ENCODE data around the gene NDRG3.
"Not testable (repeated sequence)": the region's sequence is repeated elsewhere in the genome, so short reads cannot be mapped to it uniquely, and the experiment has no call there.

The NDRG3 gene

DNA sequence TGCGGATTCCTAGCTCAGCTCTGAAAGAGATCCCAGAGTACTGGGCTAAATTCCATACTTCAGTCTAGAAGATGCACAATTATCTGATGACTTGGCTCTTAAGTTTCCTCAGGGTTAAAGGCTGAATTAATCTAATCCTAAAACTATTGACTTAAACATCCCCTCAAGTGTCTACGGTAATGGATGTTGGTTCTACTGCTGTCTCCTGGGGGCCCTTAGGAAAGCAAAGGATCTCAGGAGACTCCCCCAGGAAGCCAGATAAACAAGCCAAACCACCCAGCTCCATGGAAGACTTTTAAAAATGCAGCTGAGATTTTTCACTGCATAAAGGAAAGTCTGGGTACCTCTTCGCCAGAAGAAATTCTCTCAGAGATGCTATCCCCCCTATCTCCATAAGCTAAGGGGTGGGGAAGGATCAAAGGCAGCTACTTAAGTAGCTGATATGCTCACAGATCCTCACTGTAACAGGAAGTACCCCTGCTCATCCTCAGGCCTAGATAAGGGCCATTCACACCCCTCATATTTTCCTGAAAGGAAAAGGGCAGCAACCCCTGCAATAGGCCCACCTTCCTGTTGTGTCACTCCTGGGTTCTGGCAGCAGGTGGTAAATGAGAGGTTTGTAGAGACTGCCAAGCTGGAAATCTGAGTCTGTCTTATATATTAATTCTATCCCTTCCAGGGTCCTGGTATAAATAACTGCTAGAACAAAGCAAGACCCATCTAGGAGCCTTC, 9.3 kb downstream of the NDRG3 start:
- no peak overlapping the region for H3K27ac ChIP-seq (ENCODE audit: low read length)

DNA sequence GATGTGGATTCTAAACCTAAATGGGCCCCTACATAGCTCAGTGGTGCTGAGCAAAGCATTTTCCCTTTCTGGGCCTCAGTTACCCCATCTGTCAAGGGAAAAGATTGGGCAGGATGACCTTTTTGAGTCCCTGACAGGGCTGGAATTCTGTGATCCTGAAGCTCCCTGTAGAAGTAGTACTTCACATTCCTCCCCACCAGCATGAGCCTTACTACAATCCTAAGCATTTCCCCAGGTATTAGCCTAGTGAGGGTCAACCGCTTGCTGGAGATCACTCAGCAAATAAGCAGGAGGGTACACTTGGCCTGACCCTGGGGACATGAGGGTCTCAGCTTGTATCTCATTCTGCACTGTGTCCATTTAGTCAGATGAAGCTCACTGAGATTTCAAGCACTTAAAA, 13.4 kb downstream of the NDRG3 start:
- Histone ChIP-seq H3K27ac (ENCODE audit: low read length) (no peak overlapping the region), H3K9me3 (ENCODE audit: control insufficient read depth in 1 of 2, low read length in 2 of 2) (no peaks in the 10 kb centered on the region)

More for the DNA sequence above, 9.3 kb downstream of the NDRG3 start:
- Histone ChIP-seq H3K27me3 (ENCODE audit: low read depth, low read length) (no peaks in the 10 kb centered on the region), H3K9me3 (ENCODE audit: control insufficient read depth in 1 of 2, low read length in 2 of 2) (no peaks in the 10 kb centered on the region), H3K36me3 (ENCODE audit: control insufficient read depth in 1 of 2, insufficient read depth in 2 of 2, low read length in 2 of 2) (no peaks in the 10 kb centered on the region), H3K4me3 (ENCODE audit: low read depth in 1 of 2, low read length in 2 of 2) (no peak overlapping the region), H3K4me1 (ENCODE audit: control insufficient read depth in 1 of 2, insufficient read depth in 2 of 2, low read length in 2 of 2) (peaks cover 0 to 7% of the 10 kb centered on the region in 2 donors)

GRCh38 chr20:36728986-36729385, 16.9 kb downstream of the NDRG3 start:
- Histone ChIP-seq H3K36me3 (ENCODE audit: control insufficient read depth in 1 of 2, insufficient read depth in 2 of 2, low read length in 2 of 2) (no peaks in the 10 kb centered on the region), H3K4me3 (ENCODE audit: low read depth in 1 of 2, low read length in 2 of 2) (no peak overlapping the region), H3K4me1 (ENCODE audit: control insufficient read depth in 1 of 2, insufficient read depth in 2 of 2, low read length in 2 of 2) (no peaks in the 10 kb centered on the region), H3K9me3 (ENCODE audit: control insufficient read depth in 1 of 2, low read length in 2 of 2) (no peaks in the 10 kb centered on the region), H3K27me3 (ENCODE audit: low read depth, low read length) (no peaks in the 10 kb centered on the region), H3K27ac (ENCODE audit: low read length) (no peak overlapping the region)

More for the DNA sequence above, 13.4 kb downstream of the NDRG3 start:
- Histone ChIP-seq H3K27me3 (ENCODE audit: low read depth, low read length) (no peaks in the 10 kb centered on the region), H3K36me3 (ENCODE audit: control insufficient read depth in 1 of 2, insufficient read depth in 2 of 2, low read length in 2 of 2) (no peaks in the 10 kb centered on the region), H3K4me1 (ENCODE audit: control insufficient read depth in 1 of 2, insufficient read depth in 2 of 2, low read length in 2 of 2) (peaks cover 0 to 7% of the 10 kb centered on the region in 2 donors), H3K4me3 (ENCODE audit: low read depth in 1 of 2, low read length in 2 of 2) (no peak overlapping the region)

GRCh38 chr20:36726168-36726567, 19.7 kb downstream of the NDRG3 start:
- no peaks in the 10 kb centered on the region for H3K27me3 ChIP-seq (ENCODE audit: low read depth, low read length)
- H3K4me1 ChIP-seq (ENCODE audit: control insufficient read depth in 1 of 2, insufficient read depth in 2 of 2, low read length in 2 of 2), result no peaks in the 10 kb centered on the region
- H3K9me3 ChIP-seq (ENCODE audit: control insufficient read depth in 1 of 2, low read length in 2 of 2), result no peaks in the 10 kb centered on the region
- H3K27ac ChIP-seq (ENCODE audit: low read length), result no peak overlapping the region
- H3K4me3 ChIP-seq (ENCODE audit: low read depth in 1 of 2, low read length in 2 of 2), result no peak overlapping the region
- H3K36me3 ChIP-seq (ENCODE audit: control insufficient read depth in 1 of 2, insufficient read depth in 2 of 2, low read length in 2 of 2), result no peaks in the 10 kb centered on the region

DNA sequence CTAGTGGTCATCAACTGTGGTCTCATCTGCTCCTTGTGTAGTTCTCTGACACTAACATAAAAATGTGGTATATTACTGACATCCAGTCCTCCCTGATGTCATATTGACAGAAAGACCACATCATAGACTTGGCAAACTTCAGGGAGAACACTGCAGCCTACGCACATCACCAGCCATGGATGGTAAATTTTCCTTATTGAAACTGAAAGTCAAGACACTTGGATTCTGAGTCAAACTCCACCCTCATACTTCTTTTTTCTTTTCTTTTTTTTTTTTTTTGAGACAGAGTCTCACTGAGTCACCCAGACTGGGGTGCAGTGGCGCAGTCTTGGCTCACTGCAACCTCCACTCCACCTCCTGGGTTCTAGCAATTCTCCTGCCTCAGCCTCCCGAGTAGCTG, 25.4 kb downstream of the NDRG3 start:
- Histone ChIP-seq H3K27ac (ENCODE audit: low read length) (no peak overlapping the region), H3K4me1 (ENCODE audit: control insufficient read depth in 1 of 2, insufficient read depth in 2 of 2, low read length in 2 of 2) (no peaks in the 10 kb centered on the region), H3K27me3 (ENCODE audit: low read depth, low read length) (no peaks in the 10 kb centered on the region), H3K9me3 (ENCODE audit: control insufficient read depth in 1 of 2, low read length in 2 of 2) (no peaks in the 10 kb centered on the region), H3K36me3 (ENCODE audit: control insufficient read depth in 1 of 2, insufficient read depth in 2 of 2, low read length in 2 of 2) (peaks cover 0 to 10% of the 10 kb centered on the region in 2 donors), H3K4me3 (ENCODE audit: low read depth in 1 of 2, low read length in 2 of 2) (no peak overlapping the region)

- no peaks in the 10 kb centered on the region for H3K27me3 ChIP-seq (ENCODE audit: low read depth, low read length)
- H3K36me3 ChIP-seq (ENCODE audit: control insufficient read depth in 1 of 2, insufficient read depth in 2 of 2, low read length in 2 of 2), result peaks cover 0 to 10% of the 10 kb centered on the region in 2 donors
- H3K27ac ChIP-seq (ENCODE audit: low read length), result no peak overlapping the region
These were observed 28.2 kb downstream of the NDRG3 start for GRCh38 chr20:36717657-36718056.

DNA sequence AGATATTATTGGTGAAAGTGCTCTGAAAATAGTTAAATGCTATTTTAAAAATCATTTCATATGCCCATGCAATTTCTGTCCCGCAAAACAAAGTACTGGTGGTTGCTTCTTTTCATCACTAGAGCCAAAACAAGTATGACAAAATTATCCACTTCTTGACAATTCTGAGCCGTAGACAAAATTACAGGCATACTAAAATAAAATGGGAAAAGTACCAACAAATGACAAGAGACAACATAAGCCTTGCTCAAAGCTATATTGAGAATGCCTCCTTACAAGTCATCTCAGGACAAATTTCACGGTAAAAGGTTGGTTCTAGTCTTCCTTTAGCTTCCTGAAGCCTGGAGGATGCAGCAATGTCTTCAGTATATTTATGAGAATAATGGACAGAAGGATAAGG, 28.9 kb downstream of the NDRG3 start:
- no peak overlapping the region for H3K27ac ChIP-seq (ENCODE audit: low read length)
- no peak overlapping the region for H3K4me3 ChIP-seq (ENCODE audit: low read depth in 1 of 2, low read length in 2 of 2)
- H3K9me3 ChIP-seq (ENCODE audit: control insufficient read depth in 1 of 2, low read length in 2 of 2), result no peaks in the 10 kb centered on the region
- H3K4me1 ChIP-seq (ENCODE audit: control insufficient read depth in 1 of 2, insufficient read depth in 2 of 2, low read length in 2 of 2), result no peaks in the 10 kb centered on the region
- peaks cover 0 to 10% of the 10 kb centered on the region in 2 donors for H3K36me3 ChIP-seq (ENCODE audit: control insufficient read depth in 1 of 2, insufficient read depth in 2 of 2, low read length in 2 of 2)
- H3K27me3 ChIP-seq (ENCODE audit: low read depth, low read length), result no peaks in the 10 kb centered on the region

More at GRCh38 chr20:36717657-36718056, 28.2 kb downstream of the NDRG3 start:
- H3K4me3 ChIP-seq (ENCODE audit: low read depth in 1 of 2, low read length in 2 of 2), result no peak overlapping the region
- no peaks in the 10 kb centered on the region for H3K4me1 ChIP-seq (ENCODE audit: control insufficient read depth in 1 of 2, insufficient read depth in 2 of 2, low read length in 2 of 2)
- no peaks in the 10 kb centered on the region for H3K9me3 ChIP-seq (ENCODE audit: control insufficient read depth in 1 of 2, low read length in 2 of 2)

DNA sequence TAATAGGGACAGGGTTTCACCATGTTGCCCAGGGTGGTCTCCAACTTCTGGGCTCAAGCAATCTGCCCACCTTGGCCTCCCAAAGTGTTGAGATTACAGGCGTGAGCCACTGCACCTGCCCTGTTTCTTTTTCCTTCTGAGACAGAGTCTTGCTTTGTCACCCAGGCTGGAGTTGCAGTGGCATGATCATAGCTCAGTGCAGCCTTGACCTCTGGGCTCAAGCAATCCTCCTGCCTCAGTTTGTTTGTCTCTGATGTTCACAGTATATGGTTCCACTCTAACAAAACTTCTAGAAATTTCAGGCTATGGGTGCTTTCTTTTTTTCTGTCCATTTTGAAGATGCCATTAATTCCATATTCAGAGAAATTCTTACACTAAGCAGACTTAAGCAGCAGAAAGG, 33.1 kb downstream of the NDRG3 start:
- no peaks in the 10 kb centered on the region for H3K27me3 ChIP-seq (ENCODE audit: low read depth, low read length)
- no peak overlapping the region for H3K27ac ChIP-seq (ENCODE audit: low read length)
- no peaks in the 10 kb centered on the region for H3K4me1 ChIP-seq (ENCODE audit: control insufficient read depth in 1 of 2, insufficient read depth in 2 of 2, low read length in 2 of 2)
- no peaks in the 10 kb centered on the region for H3K36me3 ChIP-seq (ENCODE audit: control insufficient read depth in 1 of 2, insufficient read depth in 2 of 2, low read length in 2 of 2)
- no peaks in the 10 kb centered on the region for H3K9me3 ChIP-seq (ENCODE audit: control insufficient read depth in 1 of 2, low read length in 2 of 2)
- no peak overlapping the region for H3K4me3 ChIP-seq (ENCODE audit: low read depth in 1 of 2, low read length in 2 of 2)

DNA sequence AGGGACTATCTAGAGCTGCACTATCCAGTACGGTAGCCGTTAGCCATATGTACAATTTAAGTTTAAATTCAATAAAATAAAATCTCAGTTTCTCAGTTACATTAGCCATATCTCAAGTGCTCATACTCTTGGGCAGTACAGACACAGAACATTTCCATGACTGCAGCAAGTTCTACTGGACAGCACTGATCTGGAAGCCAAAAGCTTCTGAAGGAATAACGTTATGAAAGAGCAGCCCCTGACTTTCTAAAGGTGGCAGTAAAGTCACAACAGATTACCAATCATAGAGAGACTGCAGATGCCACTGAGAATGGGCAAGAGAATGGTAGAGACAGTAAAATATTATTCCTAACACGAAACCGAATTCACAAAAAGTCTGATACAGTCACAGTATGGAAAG, 36.8 kb downstream of the NDRG3 start:
- H3K36me3 ChIP-seq (ENCODE audit: control insufficient read depth in 1 of 2, insufficient read depth in 2 of 2, low read length in 2 of 2), result peaks cover 0 to 14% of the 10 kb centered on the region in 2 donors
- no peaks in the 10 kb centered on the region for H3K4me1 ChIP-seq (ENCODE audit: control insufficient read depth in 1 of 2, insufficient read depth in 2 of 2, low read length in 2 of 2)
- no peaks in the 10 kb centered on the region for H3K27me3 ChIP-seq (ENCODE audit: low read depth, low read length)
- H3K9me3 ChIP-seq (ENCODE audit: control insufficient read depth in 1 of 2, low read length in 2 of 2), result no peaks in the 10 kb centered on the region
- H3K4me3 ChIP-seq (ENCODE audit: low read depth in 1 of 2, low read length in 2 of 2), result no peak overlapping the region
- H3K27ac ChIP-seq (ENCODE audit: low read length), result no peak overlapping the region

DNA sequence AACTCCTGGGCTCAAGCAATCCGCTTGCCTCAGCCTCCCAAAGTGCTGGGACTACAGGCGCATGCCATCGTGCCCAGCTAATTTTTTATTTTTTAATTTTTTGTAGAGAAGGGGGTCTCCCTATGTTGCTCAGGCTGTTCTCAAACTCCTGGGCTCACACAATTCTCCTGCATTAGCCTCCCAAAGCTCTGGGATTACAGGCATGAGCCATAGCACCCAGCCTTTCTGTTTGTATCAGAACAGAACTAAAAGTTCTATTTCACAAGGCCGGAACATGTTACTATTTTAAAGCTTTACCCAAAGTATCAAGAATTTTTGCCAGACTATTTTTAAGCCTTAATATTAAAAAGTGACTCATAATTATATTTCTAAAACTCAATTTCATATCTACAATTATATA, 42.4 kb downstream of the NDRG3 start:
- Histone ChIP-seq H3K9me3 (ENCODE audit: control insufficient read depth in 1 of 2, low read length in 2 of 2) (no peaks in the 10 kb centered on the region), H3K27me3 (ENCODE audit: low read depth, low read length) (no peaks in the 10 kb centered on the region), H3K27ac (ENCODE audit: low read length) (no peak overlapping the region), H3K36me3 (ENCODE audit: control insufficient read depth in 1 of 2, insufficient read depth in 2 of 2, low read length in 2 of 2) (peaks cover 0 to 14% of the 10 kb centered on the region in 2 donors), H3K4me3 (ENCODE audit: low read depth in 1 of 2, low read length in 2 of 2) (no peak overlapping the region), H3K4me1 (ENCODE audit: control insufficient read depth in 1 of 2, insufficient read depth in 2 of 2, low read length in 2 of 2) (no peaks in the 10 kb centered on the region)

- Histone ChIP-seq H3K36me3 (ENCODE audit: control insufficient read depth in 1 of 2, insufficient read depth in 2 of 2, low read length in 2 of 2) (no peaks in the 10 kb centered on the region), H3K4me1 (ENCODE audit: control insufficient read depth in 1 of 2, insufficient read depth in 2 of 2, low read length in 2 of 2) (no peaks in the 10 kb centered on the region), H3K9me3 (ENCODE audit: control insufficient read depth in 1 of 2, low read length in 2 of 2) (no peaks in the 10 kb centered on the region), H3K27ac (ENCODE audit: low read length) (no peak overlapping the region), H3K4me3 (ENCODE audit: low read depth in 1 of 2, low read length in 2 of 2) (no peak overlapping the region), H3K27me3 (ENCODE audit: low read depth, low read length) (no peaks in the 10 kb centered on the region)
These were observed 45.5 kb downstream of the NDRG3 start for GRCh38 chr20:36700438-36700837.

DNA sequence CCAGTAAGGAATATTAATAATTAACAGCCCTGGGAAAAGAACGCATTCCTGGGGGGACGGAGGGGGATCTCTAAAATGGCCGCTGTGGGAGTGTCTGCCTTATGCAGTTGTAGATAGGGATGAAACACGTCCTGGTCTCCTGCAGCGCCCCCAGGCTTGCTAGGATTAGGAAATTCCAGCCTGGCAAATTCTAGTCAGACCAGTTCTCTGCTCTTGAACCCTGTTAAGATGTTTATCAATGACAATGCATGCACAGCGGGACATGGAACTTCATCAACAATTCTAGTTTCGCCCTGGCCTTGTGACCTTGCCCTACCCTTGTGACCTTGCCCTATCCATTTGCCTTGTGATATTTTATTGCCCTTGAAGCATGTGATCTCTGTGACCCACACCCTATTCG, 50.4 kb downstream of the NDRG3 start:
- not testable (repeated sequence) for H3K4me1 ChIP-seq (ENCODE audit: control insufficient read depth in 1 of 2, insufficient read depth in 2 of 2, low read length in 2 of 2); H3K27ac ChIP-seq (ENCODE audit: low read length); H3K4me3 ChIP-seq (ENCODE audit: low read depth in 1 of 2, low read length in 2 of 2); H3K9me3 ChIP-seq (ENCODE audit: control insufficient read depth in 1 of 2, low read length in 2 of 2); H3K36me3 ChIP-seq (ENCODE audit: control insufficient read depth in 1 of 2, insufficient read depth in 2 of 2, low read length in 2 of 2); H3K27me3 ChIP-seq (ENCODE audit: low read depth, low read length)

Data from muscle layer of duodenum (tissue), 2 donors.